Gastrocnemius medialis (tissue), 4 donors: ENCODE measurements around the gene LARP4B. TPM values are rescaled to one million over a fixed set of nuclear protein-coding genes. Genes with fewer than 3 reads are reported as not detected.

ENCODE experiments used
- ATAC-seq, 2 donors: fragments of 150-250 bp; one replicate each; pipeline ENCODE4 v1.9.1; 2016
- DNase-seq, 2 donors: peaks; one replicate each; pipeline ENCODE4 v3.0.0-alpha.2; 2019
- H3K27ac ChIP-seq, 4 donors: fragments of 200-600 bp; sonication (generic); 1 replicate in 1 of 4; 2 replicates in 3 of 4; pipeline ENCODE4 v1.5.1; 2016 to 2018; ENCODE audit warnings: mild to moderate bottlenecking in 2 of 4, moderate library complexity in 1 of 4
- H3K27me3 ChIP-seq, 3 donors: fragments of 200-600 bp; sonication (generic) in 2 of 3; 1 replicate in 1 of 3; 2 replicates in 2 of 3; pipeline versions ENCODE4 v1.5.1 to v1.6.0; 2016 to 2019; ENCODE audit warnings: mild to moderate bottlenecking in 1 of 3, moderate library complexity in 1 of 3
- H3K36me3 ChIP-seq, 2 donors: fragments of 200-600 bp; sonication (generic) in 1 of 2; one replicate each; pipeline ENCODE4 v1.5.1; 2017 to 2018
- H3K4me1 ChIP-seq, 2 donors: fragments of 200-600 bp; sonication (generic) in 1 of 2; one replicate each; pipeline ENCODE4 v1.5.1; 2016 to 2017; ENCODE audit warnings: mild to moderate bottlenecking in 2 of 2
- H3K4me3 ChIP-seq, 4 donors: fragments of 200-600 bp; sonication (generic) in 3 of 4; 1 replicate in 1 of 4; 2 replicates in 3 of 4; pipeline ENCODE4 v1.5.1; 2016 to 2019; ENCODE audit warnings: mild to moderate bottlenecking in 2 of 4
- H3K9me3 ChIP-seq, 3 donors: fragments of 200-600 bp; sonication (generic) in 2 of 3; 1 replicate in 1 of 3; 2 replicates in 2 of 3; pipeline ENCODE4 v1.5.1; 2016 to 2019
- CTCF ChIP-seq, 5 experiments: fragments of 450-650 bp in 3 of 5; fragments of 200-600 bp in 2 of 5; sonication (generic) in 2 of 5; IDR thresholded peaks in 4 of 5; conservative IDR thresholded peaks in 1 of 5; 1 replicate in 4 of 5; 2 replicates in 1 of 5; pipeline ENCODE4 v1.5.1; 2016 to 2019; ENCODE audit warnings: antibody characterized with exemption in 5 of 5, mild to moderate bottlenecking in 3 of 5, moderate library complexity in 3 of 5
- POLR2A ChIP-seq, 2 donors: fragments of 450-650 bp; IDR thresholded peaks; one replicate each; pipeline ENCODE4 v1.6.1; 2017; ENCODE audit warnings: antibody characterized with exemption in 2 of 2, mild to moderate bottlenecking in 2 of 2, moderate library complexity in 2 of 2
- in situ Hi-C, 4 donors: fragments of 200-750 bp; cut with MboI; loops; one replicate each; pipeline versions ENCODE4 v1.15.0 to v1.8.0; 2017; ENCODE audit warnings: low sequenced_read_pairs in 4 of 4
- intact Hi-C: fragments of 100-400 bp; cut with DNase I; formaldehyde crosslinking; loops from one replicate; pipeline ENCODE4 v1.15.1; 2023; ENCODE audit warnings: low total_unique reads
- total RNA-seq, 4 donors: library from RNA; depleted of rRNA; stranded (reverse); fragments of >200 nt; gene quantifications; one replicate each; pipeline versions ENCODE4 v1.1.0 to v1.2.3, GENCODE V29; 2016

Gene LARP4B
- total RNA-seq, 4 donors from 2014 or later, result 29.7 to 45.6 (median 40.0) TPM

DNA sequence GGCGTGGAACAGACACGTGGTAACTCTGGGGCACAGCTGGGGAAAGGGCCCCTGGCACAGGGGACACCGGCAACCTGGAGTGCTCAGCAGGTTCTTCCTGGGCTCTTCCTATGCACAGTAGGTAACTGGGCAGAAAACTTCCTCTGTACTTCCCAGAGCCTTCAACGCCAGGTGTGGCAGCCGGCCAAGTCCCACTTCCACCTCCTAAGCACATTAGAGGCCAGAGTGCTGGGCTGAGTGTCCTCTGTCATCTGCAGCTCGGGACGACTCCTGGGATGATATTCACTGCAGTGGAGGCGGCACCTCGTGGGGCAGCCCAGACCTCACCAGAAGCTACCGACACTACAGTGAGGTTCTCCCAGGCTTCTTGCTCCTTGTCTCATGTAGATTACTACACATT lies 114.5 kb downstream of the LARP4B start:
- H3K4me3 ChIP-seq, result no peak overlapping the region
- TF ChIP-seq POLR2A (IDR thresholded peaks at IDR 0.05) (no peak), CTCF (IDR thresholded peaks at IDR 0.05 in 4 of 5, conservative IDR thresholded peaks at IDR 0.05 in 1 of 5) (no peak)
- H3K27ac ChIP-seq, result peak overlapping the region in 2 of 4 donors; percentile 28 to 41
- H3K9me3 ChIP-seq, result no peaks in the 10 kb centered on the region
- H3K27me3 ChIP-seq, result no peaks in the 10 kb centered on the region
- in situ Hi-C loops, result no loop called here
- peaks cover 8 to 77% of the 10 kb centered on the region in 2 donors for H3K36me3 ChIP-seq
- peaks cover 17 to 18% of the 10 kb centered on the region in 2 donors for H3K4me1 ChIP-seq
- ATAC-seq (no peak), DNase-seq (no peak)
- intact Hi-C loops, result no loop called here

GRCh38 chr10:816091-816477 lies 115.4 kb downstream of the LARP4B start:
- ATAC-seq (no peak), DNase-seq (no peak)
- Histone ChIP-seq H3K27ac (no peak overlapping the region), H3K36me3 (peaks cover 8 to 83% of the 10 kb centered on the region in 2 donors), H3K27me3 (no peaks in the 10 kb centered on the region), H3K4me3 (no peak overlapping the region), H3K4me1 (peaks cover 17 to 18% of the 10 kb centered on the region in 2 donors), H3K9me3 (no peaks in the 10 kb centered on the region)
- intact Hi-C loops, result no loop called here
- TF ChIP-seq POLR2A (IDR thresholded peaks at IDR 0.05) (no peak), CTCF (IDR thresholded peaks at IDR 0.05 in 4 of 5, conservative IDR thresholded peaks at IDR 0.05 in 1 of 5) (no peak)
- in situ Hi-C loops, result no loop called here

- Histone ChIP-seq H3K27me3 (no peaks in the 10 kb centered on the region), H3K4me1 (peaks cover 17 to 18% of the 10 kb centered on the region in 2 donors), H3K36me3 (peaks cover 8 to 82% of the 10 kb centered on the region in 2 donors), H3K4me3 (no peak overlapping the region), H3K27ac (no peak overlapping the region), H3K9me3 (no peaks in the 10 kb centered on the region)
- DNase-seq (no peak), ATAC-seq (no peak)
- intact Hi-C loops, result no loop called here
- in situ Hi-C loops, result no loop called here
- TF ChIP-seq CTCF (IDR thresholded peaks at IDR 0.05 in 4 of 5, conservative IDR thresholded peaks at IDR 0.05 in 1 of 5), result no peak
- no peak for TF ChIP-seq POLR2A (IDR thresholded peaks at IDR 0.05)
Measured at GRCh38 chr10:815338-816090, 116.0 kb downstream of the LARP4B start.

GRCh38 chr10:814536-815302 lies 116.8 kb downstream of the LARP4B start:
- intact Hi-C loops, result no loop called here

More at GRCh38 chr10:814536-815302, 116.8 kb downstream of the LARP4B start:
- Histone ChIP-seq H3K27ac (no peak overlapping the region), H3K4me1 (peaks cover 17 to 18% of the 10 kb centered on the region in 2 donors), H3K36me3 (peaks cover 8 to 77% of the 10 kb centered on the region in 2 donors), H3K9me3 (no peaks in the 10 kb centered on the region), H3K27me3 (no peaks in the 10 kb centered on the region), H3K4me3 (no peak overlapping the region)
- TF ChIP-seq CTCF (IDR thresholded peaks at IDR 0.05 in 4 of 5, conservative IDR thresholded peaks at IDR 0.05 in 1 of 5) (no peak), POLR2A (IDR thresholded peaks at IDR 0.05) (no peak)
- in situ Hi-C loops, result no loop called here
- ATAC-seq (no peak), DNase-seq (no peak)
